Tibial nerve (tissue), 4 donors: ENCODE data around the gene POLG. TPM values are rescaled to one million over a fixed set of nuclear protein-coding genes. Genes with fewer than 3 reads are reported as not detected.

Experiments used
- small RNA-seq: library from RNA; depleted of rRNA; stranded (forward); fragments of <200 nt; gene quantifications from one replicate; pipeline ENCODE3, GENCODE V24; 2016
- total RNA-seq, 4 donors: library from RNA; depleted of rRNA; stranded (reverse); fragments of >200 nt; gene quantifications; one replicate each; pipeline ENCODE4 v1.1.0, GENCODE V29; 2016

The POLG gene
- total RNA-seq, 4 donors from 2014 or later = 76.9 to 113 (median 103) TPM

Small RNA genes within 50 kb of the gene (small RNA-seq; reads per million reads assigned to genes)
- gene MIR6766 = not detected

Other genes starting within 250 kb of the POLG start
- 10 to 100 TPM; 29.7 to 48.1 (median 35.9) TPM for gene ABHD2, start 246.4 kb downstream of the POLG start, total RNA-seq
- gene RLBP1, start 113.2 kb downstream of the POLG start, total RNA-seq = not detected
- gene FANCI, start 90.8 kb downstream of the POLG start, total RNA-seq = 1 to 10 TPM; 2.7 to 8.7 (median 5.1) TPM
- 1 to 10 TPM in 1 of 4 donors, not detected in 3; 4.8 TPM for gene RHCG, start 161.8 kb upstream of the POLG start, total RNA-seq
- under 1 TPM in 1 of 4 donors, not detected in 3; 0.60 TPM for gene TICRR, start 240.6 kb upstream of the POLG start, total RNA-seq